ENCODE data around the gene DAPK1.

GRCh38 chr9:87622923-87623322 is 125.3 kb downstream of the DAPK1 start:
- TF ChIP-seq, protein P1, sequence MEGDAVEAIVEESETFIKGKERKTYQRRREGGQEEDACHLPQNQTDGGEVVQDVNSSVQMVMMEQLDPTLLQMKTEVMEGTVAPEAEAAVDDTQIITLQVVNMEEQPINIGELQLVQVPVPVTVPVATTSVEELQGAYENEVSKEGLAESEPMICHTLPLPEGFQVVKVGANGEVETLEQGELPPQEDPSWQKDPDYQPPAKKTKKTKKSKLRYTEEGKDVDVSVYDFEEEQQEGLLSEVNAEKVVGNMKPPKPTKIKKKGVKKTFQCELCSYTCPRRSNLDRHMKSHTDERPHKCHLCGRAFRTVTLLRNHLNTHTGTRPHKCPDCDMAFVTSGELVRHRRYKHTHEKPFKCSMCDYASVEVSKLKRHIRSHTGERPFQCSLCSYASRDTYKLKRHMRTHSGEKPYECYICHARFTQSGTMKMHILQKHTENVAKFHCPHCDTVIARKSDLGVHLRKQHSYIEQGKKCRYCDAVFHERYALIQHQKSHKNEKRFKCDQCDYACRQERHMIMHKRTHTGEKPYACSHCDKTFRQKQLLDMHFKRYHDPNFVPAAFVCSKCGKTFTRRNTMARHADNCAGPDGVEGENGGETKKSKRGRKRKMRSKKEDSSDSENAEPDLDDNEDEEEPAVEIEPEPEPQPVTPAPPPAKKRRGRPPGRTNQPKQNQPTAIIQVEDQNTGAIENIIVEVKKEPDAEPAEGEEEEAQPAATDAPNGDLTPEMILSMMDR (IDR thresholded peaks at IDR 0.05): no peak
- no peak for TF ChIP-seq POLR2A (IDR thresholded peaks at IDR 0.05)
